Astrocyte (in vitro differentiated cells and primary cell): ENCODE measurements around the gene CACNA2D4. TPM values are rescaled to one million over a fixed set of nuclear protein-coding genes. Genes with fewer than 3 reads are reported as not detected.

Experiments
- DNase-seq: peaks from one replicate; pipeline ENCODE4 v3.0.0-alpha.2; 2010; ENCODE audit warnings: low read depth
- FAIRE-seq: peaks from 2 replicates; lab custom pipeline; 2011; peaks lifted over from hg19 to GRCh38; lab: Jason Lieb, UNC
- H2AFZ ChIP-seq: 2 replicates; pipeline ENCODE4 v1.6.0; 2012; ENCODE audit warnings: low read depth, low read length, inconsistent platforms
- H3K27ac ChIP-seq: 2 replicates; pipeline ENCODE4 v1.5.1; 2011; ENCODE audit warnings: low read depth, low read length, inconsistent platforms
- H3K27me3 ChIP-seq: 2 replicates; pipeline ENCODE4 v1.6.0; 2011; ENCODE audit warnings: low read length, inconsistent platforms; ENCODE audit not compliant: insufficient read depth
- H3K36me3 ChIP-seq: 2 replicates; pipeline ENCODE4 v1.5.1; 2011; ENCODE audit warnings: low read length, inconsistent platforms; ENCODE audit not compliant: insufficient read depth
- H3K4me1 ChIP-seq: 2 replicates; pipeline ENCODE4 v1.5.1; 2011; ENCODE audit warnings: low read length, inconsistent platforms; ENCODE audit not compliant: insufficient read depth
- H3K4me2 ChIP-seq: 2 replicates; pipeline ENCODE4 v1.6.0; 2012; ENCODE audit warnings: low read length, inconsistent platforms
- H3K4me3 ChIP-seq: 2 replicates; pipeline ENCODE4 v1.5.1; 2011; ENCODE audit warnings: low read depth, mild to moderate bottlenecking, low read length, inconsistent platforms; ENCODE audit not compliant: insufficient read depth
- H3K79me2 ChIP-seq: 2 replicates; pipeline ENCODE4 v1.6.0; 2012; ENCODE audit warnings: mild to moderate bottlenecking, low read length, inconsistent platforms; ENCODE audit not compliant: insufficient read depth
- H3K9ac ChIP-seq: 2 replicates; pipeline ENCODE4 v1.6.0; 2012; ENCODE audit warnings: mild to moderate bottlenecking, low read length, inconsistent platforms
- H3K9me3 ChIP-seq: 2 replicates; pipeline ENCODE4 v1.5.1; 2012; ENCODE audit warnings: low read depth, mild to moderate bottlenecking, low read length, inconsistent platforms; ENCODE audit not compliant: insufficient read depth
- H4K20me1 ChIP-seq: 2 replicates; pipeline ENCODE4 v1.6.0; 2012; ENCODE audit warnings: low read length, inconsistent platforms; ENCODE audit not compliant: insufficient read depth
- H3K27ac Mint-ChIP-seq: one replicate; pipeline ENCODE4 v1.8.0; 2021; ENCODE audit warnings: mild to moderate bottlenecking, mixed read lengths; ENCODE audit not compliant: unreplicated experiment
- H3K27me3 Mint-ChIP-seq: one replicate; pipeline ENCODE4 v1.8.0; 2021; ENCODE audit warnings: low read depth, mixed read lengths; ENCODE audit not compliant: unreplicated experiment
- H3K36me3 Mint-ChIP-seq: one replicate; pipeline ENCODE4 v1.8.0; 2021; ENCODE audit warnings: low read depth, mixed read lengths; ENCODE audit not compliant: unreplicated experiment
- H3K4me1 Mint-ChIP-seq: one replicate; pipeline ENCODE4 v1.8.0; 2021; ENCODE audit warnings: low read depth, mixed read lengths; ENCODE audit not compliant: unreplicated experiment
- H3K4me3 Mint-ChIP-seq: one replicate; pipeline ENCODE4 v1.8.0; 2021; ENCODE audit warnings: mild to moderate bottlenecking, moderate library complexity, mixed read lengths; ENCODE audit not compliant: unreplicated experiment
- H3K9me3 Mint-ChIP-seq: one replicate; pipeline ENCODE4 v1.8.0; 2021; ENCODE audit warnings: mild to moderate bottlenecking, mixed read lengths; ENCODE audit not compliant: unreplicated experiment
- EZH2 ChIP-seq: IDR thresholded peaks from 2 replicates; pipeline ENCODE4 v1.6.1; 2012; ENCODE audit warnings: mild to moderate bottlenecking, low read length, inconsistent platforms; ENCODE audit not compliant: insufficient read depth
- total RNA-seq: library from RNA; stranded (reverse); gene quantifications from 2 replicates; pipeline ENCODE4 v1.2.1, GENCODE V29; 2021
- TF ChIP-seq, protein P1 (sequence below): IDR thresholded peaks from 2 replicates; pipeline ENCODE4 v1.5.1; 2011; ENCODE audit warnings: low read depth, mild to moderate bottlenecking, inconsistent platforms, low read length, moderate library complexity; ENCODE audit not compliant: insufficient read depth

CACNA2D4 gene
- total RNA-seq, 1 donor from 2014 or later, result 0.09 TPM

DNA sequence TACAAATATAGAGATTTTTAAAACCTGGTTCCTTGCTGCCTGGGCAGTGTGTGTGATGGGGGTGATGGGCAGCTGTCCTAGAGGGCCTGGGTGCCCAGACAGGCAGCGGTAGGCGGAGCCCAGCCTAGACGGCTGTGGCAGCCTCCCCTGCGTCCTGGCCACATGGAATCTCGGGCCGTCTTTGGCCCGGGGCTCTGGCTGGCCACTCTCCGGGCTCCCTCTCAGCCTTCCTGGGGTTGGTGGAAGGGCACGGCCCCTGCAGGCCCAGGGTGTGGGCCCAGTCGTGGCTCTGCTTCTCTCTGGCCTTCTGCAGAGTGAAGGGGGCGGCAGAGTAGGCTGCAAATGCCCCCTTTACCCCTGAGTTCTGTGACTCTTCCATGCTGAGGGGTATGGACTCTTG lies 95.8 kb downstream of the CACNA2D4 start:
- H4K20me1 ChIP-seq, result no peaks in the 10 kb centered on the region
- no peaks in the 10 kb centered on the region for H3K4me1 ChIP-seq
- H3K4me3 ChIP-seq, result no peak overlapping the region
- H3K27ac ChIP-seq, result no peak overlapping the region
- no peak overlapping the region for H3K4me2 ChIP-seq
- no peaks in the 10 kb centered on the region for H3K36me3 Mint-ChIP-seq
- H3K9ac ChIP-seq, result no peak overlapping the region
- TF ChIP-seq EZH2, result no peak
- TF ChIP-seq, protein P1, sequence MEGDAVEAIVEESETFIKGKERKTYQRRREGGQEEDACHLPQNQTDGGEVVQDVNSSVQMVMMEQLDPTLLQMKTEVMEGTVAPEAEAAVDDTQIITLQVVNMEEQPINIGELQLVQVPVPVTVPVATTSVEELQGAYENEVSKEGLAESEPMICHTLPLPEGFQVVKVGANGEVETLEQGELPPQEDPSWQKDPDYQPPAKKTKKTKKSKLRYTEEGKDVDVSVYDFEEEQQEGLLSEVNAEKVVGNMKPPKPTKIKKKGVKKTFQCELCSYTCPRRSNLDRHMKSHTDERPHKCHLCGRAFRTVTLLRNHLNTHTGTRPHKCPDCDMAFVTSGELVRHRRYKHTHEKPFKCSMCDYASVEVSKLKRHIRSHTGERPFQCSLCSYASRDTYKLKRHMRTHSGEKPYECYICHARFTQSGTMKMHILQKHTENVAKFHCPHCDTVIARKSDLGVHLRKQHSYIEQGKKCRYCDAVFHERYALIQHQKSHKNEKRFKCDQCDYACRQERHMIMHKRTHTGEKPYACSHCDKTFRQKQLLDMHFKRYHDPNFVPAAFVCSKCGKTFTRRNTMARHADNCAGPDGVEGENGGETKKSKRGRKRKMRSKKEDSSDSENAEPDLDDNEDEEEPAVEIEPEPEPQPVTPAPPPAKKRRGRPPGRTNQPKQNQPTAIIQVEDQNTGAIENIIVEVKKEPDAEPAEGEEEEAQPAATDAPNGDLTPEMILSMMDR, result no peak
- H3K4me3 Mint-ChIP-seq, result no peak overlapping the region
- H3K9me3 ChIP-seq, result no peaks in the 10 kb centered on the region
- H3K9me3 Mint-ChIP-seq, result no peaks in the 10 kb centered on the region
- H3K79me2 ChIP-seq, result no peaks in the 10 kb centered on the region
- H2AFZ ChIP-seq, result no peak overlapping the region
- no peaks in the 10 kb centered on the region for H3K36me3 ChIP-seq
- peaks cover 59% of the 10 kb centered on the region for H3K27me3 Mint-ChIP-seq
- no peak overlapping the region for H3K27ac Mint-ChIP-seq
- DNase-seq (no peak), FAIRE-seq (no peak)
- H3K4me1 Mint-ChIP-seq, result peaks cover 2% of the 10 kb centered on the region
- H3K27me3 ChIP-seq, result peaks cover 43% of the 10 kb centered on the region

DNA sequence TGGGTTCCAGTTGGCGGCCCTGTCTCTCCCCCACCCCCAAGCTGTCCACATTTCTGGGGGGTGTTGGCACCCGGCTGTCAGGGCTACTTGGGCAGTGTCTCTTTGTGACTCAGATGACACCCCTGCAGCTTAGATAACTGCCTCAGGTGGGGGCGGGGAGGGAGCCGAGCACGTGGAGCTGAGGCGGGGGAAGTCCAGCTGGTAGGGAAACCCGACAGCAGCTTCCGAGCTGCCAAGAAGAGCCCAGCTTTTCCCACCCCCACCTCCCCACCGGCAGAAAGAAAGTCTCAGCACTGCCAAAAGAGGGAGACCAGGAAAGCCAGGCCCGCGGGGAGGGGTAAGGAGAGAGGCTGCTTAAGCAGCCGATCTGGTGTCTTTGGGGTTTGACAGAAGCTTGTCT lies 96.6 kb downstream of the CACNA2D4 start:
- TF ChIP-seq, protein P1, result no peak
- TF ChIP-seq EZH2, result peak; percentile 47
- Histone ChIP-seq H3K79me2 (no peaks in the 10 kb centered on the region), H3K9me3 (no peaks in the 10 kb centered on the region), H3K4me1 (no peaks in the 10 kb centered on the region), H2AFZ (no peak overlapping the region), H3K4me3 (no peak overlapping the region), H3K9ac (no peak overlapping the region), H3K36me3 (no peaks in the 10 kb centered on the region), H3K27me3 (peaks cover 44% of the 10 kb centered on the region), H3K27ac (no peak overlapping the region), H4K20me1 (no peaks in the 10 kb centered on the region), H3K4me2 (no peak overlapping the region)
- H3K36me3 Mint-ChIP-seq, result no peaks in the 10 kb centered on the region
- DNase-seq (no peak), FAIRE-seq (no peak)
- H3K4me1 Mint-ChIP-seq, result peaks cover 2% of the 10 kb centered on the region
- H3K27ac Mint-ChIP-seq, result no peak overlapping the region
- H3K27me3 Mint-ChIP-seq, result peaks cover 60% of the 10 kb centered on the region
- no peak overlapping the region for H3K4me3 Mint-ChIP-seq
- peaks cover 2% of the 10 kb centered on the region for H3K9me3 Mint-ChIP-seq

DNA sequence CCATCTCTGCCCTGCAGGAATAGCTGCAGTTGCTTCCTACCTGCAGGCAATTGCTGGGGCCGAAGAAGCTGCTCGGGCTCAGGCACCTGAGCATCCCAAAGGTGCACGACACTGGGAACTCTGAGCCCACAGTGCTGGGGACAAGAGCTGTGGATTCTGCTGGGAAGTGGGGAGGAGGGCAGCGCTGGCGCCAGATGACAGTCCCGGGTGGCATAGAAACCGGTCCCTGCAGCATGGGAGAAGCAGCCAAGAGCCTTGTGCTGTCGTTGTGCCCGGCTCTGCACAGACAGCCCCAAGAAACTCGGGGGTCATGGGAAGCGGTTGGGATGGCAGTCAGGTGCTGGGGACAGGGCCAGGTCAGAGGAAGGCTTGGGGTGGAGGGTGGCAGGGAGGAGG lies 97.6 kb downstream of the CACNA2D4 start:
- Histone ChIP-seq H3K36me3 (no peaks in the 10 kb centered on the region), H4K20me1 (no peaks in the 10 kb centered on the region), H3K4me2 (no peak overlapping the region), H3K79me2 (no peaks in the 10 kb centered on the region), H3K9ac (no peak overlapping the region), H3K4me1 (no peaks in the 10 kb centered on the region), H3K27me3 (peaks cover 52% of the 10 kb centered on the region), H3K4me3 (no peak overlapping the region), H3K27ac (no peak overlapping the region), H2AFZ (no peak overlapping the region), H3K9me3 (no peaks in the 10 kb centered on the region)
- TF ChIP-seq, protein P1, result no peak
- TF ChIP-seq EZH2, result no peak
- no peak overlapping the region for H3K4me3 Mint-ChIP-seq
- peaks cover 3% of the 10 kb centered on the region for H3K4me1 Mint-ChIP-seq
- no peak overlapping the region for H3K27ac Mint-ChIP-seq
- DNase-seq (no peak), FAIRE-seq (no peak)
- H3K27me3 Mint-ChIP-seq, result peaks cover 63% of the 10 kb centered on the region
- peaks cover 6% of the 10 kb centered on the region for H3K9me3 Mint-ChIP-seq
- no peaks in the 10 kb centered on the region for H3K36me3 Mint-ChIP-seq
